ENCODE results near the gene LY86. TPM values are rescaled to one million over a fixed set of nuclear protein-coding genes. Genes with fewer than 3 reads are reported as not detected.

LY86 gene
- total and polyA plus RNA-seq, 9 of the 15 experiments (the other 6 are each of a cell fraction or from before 2014, with no cell fraction given), result 0.08 to 0.20 TPM; not detected in 7

DNA sequence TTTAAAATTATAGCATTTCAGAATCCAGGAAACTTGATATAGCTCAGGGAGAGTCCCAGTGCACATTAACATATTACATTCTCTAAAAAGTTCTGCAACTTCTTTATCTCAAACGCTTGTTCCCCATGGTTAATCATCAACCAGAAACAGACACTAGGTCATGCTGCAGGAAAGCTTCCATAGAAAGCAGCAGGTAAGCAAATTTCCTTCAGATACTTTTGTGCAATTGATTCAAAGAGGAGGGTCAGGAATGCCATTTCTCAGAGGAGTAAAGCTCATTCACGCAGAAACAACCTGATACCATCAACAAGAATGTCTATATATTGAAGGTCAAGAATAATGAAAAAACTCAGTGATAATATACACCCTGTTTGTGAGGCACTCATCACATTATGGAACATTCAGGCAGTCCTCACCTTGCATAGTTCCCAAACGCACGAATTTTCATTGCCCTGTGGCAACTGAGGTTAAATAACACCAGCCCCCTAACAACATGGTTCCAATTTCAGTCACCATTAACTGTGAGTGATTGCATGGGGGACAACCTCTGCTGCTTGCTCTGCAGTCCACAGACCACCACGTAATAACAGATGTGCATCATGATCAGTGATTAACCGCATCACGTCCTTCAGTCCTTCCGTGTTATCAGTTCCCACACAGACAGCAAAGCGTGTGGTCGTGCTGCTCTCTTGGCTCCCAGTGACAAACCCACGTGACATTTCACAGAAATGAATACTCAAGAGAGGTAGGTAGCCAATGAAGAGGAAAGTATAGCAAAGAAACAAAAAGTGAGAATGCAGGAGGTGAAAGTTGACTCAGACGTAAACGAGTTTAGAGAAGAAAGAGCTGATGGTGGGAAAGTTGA, 95.7 kb downstream of the LY86 start (continued):
- TF ChIP-seq MTA2 (IDR thresholded peaks at IDR 0.05; ENCODE audit: low read depth) (peak; percentile 91), ZNF318 (IDR thresholded peaks at IDR 0.05; ENCODE audit: borderline replicate concordance in 1 of 2, low read depth in 1 of 2) (peak in 1 of 2 experiments; percentile 60; a peak in 1 of 4 replicates), POLR2H (tag; IDR thresholded peaks at IDR 0.05; ENCODE audit: low read depth) (no peak), ZNF778 (CRISPR knock-in tag; IDR thresholded peaks at IDR 0.05) (no peak), CLOCK (CRISPR knock-in tag; IDR thresholded peaks at IDR 0.05; ENCODE audit: borderline replicate concordance) (no peak), ZNF445 (CRISPR knock-in tag; IDR thresholded peaks at IDR 0.05; ENCODE audit: low read depth) (no peak), NR4A1 (CRISPR knock-in tag; IDR thresholded peaks at IDR 0.05) (no peak), NR4A1 (tag; IDR thresholded peaks at IDR 0.05) (no peak), RBM17 (IDR thresholded peaks at IDR 0.05; ENCODE audit: borderline replicate concordance, low read depth, low read length) (no peak), HNRNPH1 (optimal IDR thresholded peaks at IDR 0.05; ENCODE audit: low read depth, low read length) (no peak), ZNF212 (CRISPR knock-in tag; IDR thresholded peaks at IDR 0.05) (no peak), ETS1 (conservative IDR thresholded peaks at IDR 0.05; ENCODE audit: control insufficient read depth, low read depth, low read length) (no peak)
